CD14-positive monocyte (primary cell): ENCODE data around the gene SGCE. TPM values are rescaled to one million over a fixed set of nuclear protein-coding genes. Genes with fewer than 3 reads are reported as not detected.
A peak's percentile ranks its signal among the peaks of the same experiment; 100 is the strongest.

Source experiments
- DNase-seq, 3 donors: peaks; one replicate each; pipeline ENCODE4 v3.0.0-alpha.2; 2011 to 2022
- H2AFZ ChIP-seq: 2 replicates; pipeline ENCODE4 v1.6.0; 2012; ENCODE audit warnings: mild to moderate bottlenecking, low read depth, low read length, inconsistent platforms; ENCODE audit not compliant: insufficient read depth, poor library complexity, severe bottlenecking
- H3K27ac ChIP-seq, 2 donors: 1 replicate in 1 of 2; 2 replicates in 1 of 2; pipeline ENCODE4 v1.5.1; 2012 to 2013; ENCODE audit warnings: low read length in 2 of 2, control low read depth in 1 of 2, inconsistent platforms in 1 of 2, low read depth in 1 of 2, mild to moderate bottlenecking in 1 of 2
- H3K27me3 ChIP-seq, 2 donors: one replicate each; pipeline versions ENCODE4 v1.6.0 to v1.6.1; 2011 to 2013; ENCODE audit warnings: low read length in 2 of 2; ENCODE audit not compliant: control insufficient read depth in 2 of 2, insufficient read depth in 2 of 2
- H3K36me3 ChIP-seq, 2 donors: replicated peaks in 1 of 2; 1 replicate in 1 of 2; 2 replicates in 1 of 2; pipeline versions ENCODE4 v1.5.1 to v1.6.1; 2012 to 2013; ENCODE audit warnings: low read length in 2 of 2, control low read depth in 1 of 2, inconsistent platforms in 1 of 2, mild to moderate bottlenecking in 1 of 2; ENCODE audit not compliant: insufficient read depth in 2 of 2, control insufficient read depth in 1 of 2
- H3K4me1 ChIP-seq, 2 donors: 1 replicate in 1 of 2; 2 replicates in 1 of 2; pipeline versions ENCODE4 v1.5.1 to v1.6.1; 2012 to 2013; ENCODE audit warnings: low read length in 2 of 2, control low read depth in 1 of 2, inconsistent platforms in 1 of 2, mild to moderate bottlenecking in 1 of 2, moderate library complexity in 1 of 2; ENCODE audit not compliant: insufficient read depth in 2 of 2, control insufficient read depth in 1 of 2
- H3K4me2 ChIP-seq: replicated peaks from 2 replicates; pipeline ENCODE3; 2012; ENCODE audit warnings: low read length, moderate library complexity, mild to moderate bottlenecking; ENCODE audit not compliant: poor library complexity, severe bottlenecking; ENCODE audit errors: extremely low read depth
- H3K4me3 ChIP-seq, 3 experiments: fragments of 200-600 bp in 1 of 3; sonication (generic) in 1 of 3; replicated peaks in 1 of 3; 1 replicate in 2 of 3; 2 replicates in 1 of 3; pipeline ENCODE4 v1.5.1; 2011 to 2013; ENCODE audit warnings: low read length in 3 of 3, mild to moderate bottlenecking in 3 of 3, control low read depth in 2 of 3, low read depth in 2 of 3, inconsistent platforms in 1 of 3, moderate library complexity in 1 of 3
- H3K79me2 ChIP-seq: 2 replicates; pipeline ENCODE4 v1.6.0; 2012; ENCODE audit warnings: mild to moderate bottlenecking, control low read depth, inconsistent platforms, low read length, moderate library complexity; ENCODE audit not compliant: insufficient read depth
- H3K9ac ChIP-seq: 2 replicates; pipeline ENCODE4 v1.6.0; 2017; ENCODE audit warnings: low read length, mild to moderate bottlenecking; ENCODE audit not compliant: insufficient read depth, poor library complexity, severe bottlenecking
- H3K9me3 ChIP-seq, 2 donors: replicated peaks in 1 of 2; 1 replicate in 1 of 2; 2 replicates in 1 of 2; pipeline versions ENCODE4 v1.5.1 to v1.6.1; 2012 to 2013; ENCODE audit warnings: low read length in 2 of 2, control low read depth in 1 of 2; ENCODE audit not compliant: control insufficient read depth in 1 of 2, insufficient read depth in 1 of 2
- H4K20me1 ChIP-seq: 2 replicates; pipeline ENCODE4 v1.6.0; 2012; ENCODE audit warnings: mild to moderate bottlenecking, low read length, control low read depth, moderate library complexity; ENCODE audit not compliant: insufficient read depth
- H3K27ac Mint-ChIP-seq, 7 donors: one replicate each; pipeline ENCODE4 v1.8.0; 2020; ENCODE audit warnings: mild to moderate bottlenecking in 7 of 7, mixed read lengths in 7 of 7, moderate library complexity in 6 of 7, inconsistent platforms in 2 of 7
- H3K27me3 Mint-ChIP-seq, 3 donors: one replicate each; pipeline ENCODE4 v1.8.0; 2021 to 2022; ENCODE audit warnings: low read depth in 3 of 3, mild to moderate bottlenecking in 3 of 3, mixed read lengths in 3 of 3, moderate library complexity in 3 of 3, inconsistent platforms in 1 of 3
- H3K36me3 Mint-ChIP-seq, 2 donors: one replicate each; pipeline ENCODE4 v1.8.0; 2020; ENCODE audit warnings: mixed read lengths in 2 of 2, inconsistent platforms in 1 of 2, mild to moderate bottlenecking in 1 of 2
- H3K4me1 Mint-ChIP-seq: one replicate; pipeline ENCODE4 v1.8.0; 2020; ENCODE audit warnings: mild to moderate bottlenecking, mixed read lengths
- H3K4me3 Mint-ChIP-seq, 2 donors: one replicate each; pipeline ENCODE4 v1.8.0; 2020; ENCODE audit warnings: mild to moderate bottlenecking in 2 of 2, mixed read lengths in 2 of 2, moderate library complexity in 1 of 2
- H3K9me3 Mint-ChIP-seq, 7 donors: one replicate each; pipeline ENCODE4 v1.8.0; 2020 to 2022; ENCODE audit warnings: mixed read lengths in 7 of 7, mild to moderate bottlenecking in 6 of 7, moderate library complexity in 6 of 7, inconsistent platforms in 2 of 7
- WGBS: methylation state at CpG from one replicate; pipeline ENCODE4 v1.1.5; 2013; ENCODE audit warnings: missing lambda C conversion rate; ENCODE audit not compliant: insufficient coverage; 5-methylcytosine and 5-hydroxymethylcytosine counted together
- intact Hi-C, 2 donors: fragments of 100-400 bp; cut with micrococcal nuclease; formaldehyde crosslinking; loops; one replicate each; pipeline versions ENCODE4 v1.15.0 to v1.15.1; 2023
- polyA plus RNA-seq, 3 donors: library from polyadenylated mRNA; depleted of rRNA in 1 of 3; unstranded in 2 of 3; stranded (reverse) in 1 of 3; fragments of 300-500 nt in 2 of 3; fragments of >200 nt in 1 of 3; fragmentation: Illumina TruSeq in 2 of 3; gene quantifications; 1 replicate in 2 of 3; 2 replicates in 1 of 3; pipeline ENCODE4 v1.2.3, GENCODE V29; 2012 to 2021
- TF ChIP-seq, protein P1 (sequence below): fragments of 200-600 bp; IDR thresholded peaks from one replicate; pipeline ENCODE4 v1.8.0; 2022; ENCODE audit warnings: antibody characterized with exemption, mild to moderate bottlenecking

The SGCE gene
- polyA plus RNA-seq, 3 donors, result not detected

DNA sequence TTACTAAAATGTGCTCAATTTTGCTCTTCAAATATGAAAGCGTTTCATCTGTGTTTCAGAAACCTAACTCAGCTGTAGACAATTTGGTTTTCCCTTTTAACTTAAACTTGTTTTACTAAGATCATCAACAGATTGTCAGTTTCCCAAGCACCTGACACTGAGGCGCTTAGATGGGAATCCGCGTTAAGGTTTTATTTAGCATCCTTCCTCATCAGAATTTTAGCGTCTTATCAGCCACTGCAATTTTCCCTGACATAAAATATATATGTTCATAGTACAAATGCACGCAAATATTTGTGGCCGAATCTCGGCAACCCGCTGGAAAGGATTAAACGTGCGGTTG lies 1.2 kb downstream of the SGCE start:
- WGBS, result 5% methylated on average over 4 of the region's 11 CpGs
- intact Hi-C loops, result no loop called here
- H3K4me3 Mint-ChIP-seq, result peak overlapping the region in 1 of 2 donors; percentile 89
- Histone ChIP-seq H3K36me3 (no peaks in the 10 kb centered on the region), H3K9me3 (peaks cover 16 to 30% of the 10 kb centered on the region in 2 donors), H3K4me3 (peak overlapping the region in 1 of 3 experiments; percentile 43), H3K4me1 (peaks cover 28 to 33% of the 10 kb centered on the region in 2 donors), H4K20me1 (no peaks in the 10 kb centered on the region), H3K79me2 (no peaks in the 10 kb centered on the region), H3K9ac (no peak overlapping the region), H3K27me3 (peaks cover 45 to 58% of the 10 kb centered on the region in 2 donors), H2AFZ (no peak overlapping the region), H3K27ac (no peak overlapping the region), H3K4me2 (peak overlapping the region; percentile 51)
- no peak for DNase-seq
- H3K9me3 Mint-ChIP-seq, result peaks cover 3 to 25% (median 13%) of the 10 kb centered on the region in 7 donors
- H3K27ac Mint-ChIP-seq, result no peak overlapping the region
- peaks cover 0 to 4% of the 10 kb centered on the region in 2 donors for H3K36me3 Mint-ChIP-seq
- TF ChIP-seq, protein P1, sequence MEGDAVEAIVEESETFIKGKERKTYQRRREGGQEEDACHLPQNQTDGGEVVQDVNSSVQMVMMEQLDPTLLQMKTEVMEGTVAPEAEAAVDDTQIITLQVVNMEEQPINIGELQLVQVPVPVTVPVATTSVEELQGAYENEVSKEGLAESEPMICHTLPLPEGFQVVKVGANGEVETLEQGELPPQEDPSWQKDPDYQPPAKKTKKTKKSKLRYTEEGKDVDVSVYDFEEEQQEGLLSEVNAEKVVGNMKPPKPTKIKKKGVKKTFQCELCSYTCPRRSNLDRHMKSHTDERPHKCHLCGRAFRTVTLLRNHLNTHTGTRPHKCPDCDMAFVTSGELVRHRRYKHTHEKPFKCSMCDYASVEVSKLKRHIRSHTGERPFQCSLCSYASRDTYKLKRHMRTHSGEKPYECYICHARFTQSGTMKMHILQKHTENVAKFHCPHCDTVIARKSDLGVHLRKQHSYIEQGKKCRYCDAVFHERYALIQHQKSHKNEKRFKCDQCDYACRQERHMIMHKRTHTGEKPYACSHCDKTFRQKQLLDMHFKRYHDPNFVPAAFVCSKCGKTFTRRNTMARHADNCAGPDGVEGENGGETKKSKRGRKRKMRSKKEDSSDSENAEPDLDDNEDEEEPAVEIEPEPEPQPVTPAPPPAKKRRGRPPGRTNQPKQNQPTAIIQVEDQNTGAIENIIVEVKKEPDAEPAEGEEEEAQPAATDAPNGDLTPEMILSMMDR, result no peak
- peaks cover 26% of the 10 kb centered on the region for H3K4me1 Mint-ChIP-seq
- peaks cover 50 to 60% (median 51%) of the 10 kb centered on the region in 3 donors for H3K27me3 Mint-ChIP-seq

DNA sequence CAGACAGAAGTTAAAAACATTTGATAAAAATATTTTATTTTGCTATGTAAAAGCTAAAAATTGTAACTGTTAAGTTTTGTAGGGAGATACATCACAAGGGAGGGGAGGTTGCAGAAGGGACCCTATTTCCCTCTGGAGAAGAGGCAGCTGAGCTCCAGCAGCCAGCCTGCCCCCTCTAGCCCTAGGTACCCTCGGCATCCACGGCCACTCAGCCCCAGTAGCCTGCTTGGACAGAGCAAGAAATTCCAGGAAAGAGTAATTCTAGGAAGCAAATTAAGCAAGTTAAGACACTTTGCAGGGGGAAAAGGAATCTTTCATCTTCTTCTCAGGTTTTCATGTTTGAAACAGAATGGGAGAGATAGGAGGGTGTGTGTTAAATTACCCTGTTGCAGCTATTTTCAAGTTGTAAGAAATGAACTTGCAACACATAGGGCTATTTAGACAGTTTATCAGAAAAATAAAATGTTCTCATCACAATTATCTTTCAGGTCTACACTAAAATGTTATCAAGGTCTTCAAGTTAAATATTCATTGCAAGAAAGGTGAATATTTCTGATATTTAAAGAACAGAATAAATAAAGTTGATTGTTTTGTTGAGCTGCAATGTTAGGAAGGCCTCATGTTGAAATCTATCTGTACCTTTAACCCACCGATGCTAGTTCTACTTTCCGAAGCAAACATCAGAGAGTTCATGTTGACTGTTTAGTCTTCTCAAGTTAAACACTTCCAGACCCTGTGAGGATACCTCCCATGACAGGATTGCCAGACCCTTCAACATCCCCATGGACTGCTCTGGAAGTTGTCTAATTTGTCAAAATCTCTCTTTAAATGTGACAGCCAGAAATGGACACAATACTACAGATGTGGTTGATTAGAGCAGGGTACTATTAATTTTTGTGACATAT lies 5.5 kb downstream of the SGCE start:
- intact Hi-C loops, result no loop called here
- Mint-ChIP-seq H3K27me3 (peaks cover 39 to 41% (median 41%) of the 10 kb centered on the region in 3 donors), H3K27ac (no peak overlapping the region), H3K9me3 (peaks cover 0 to 5% (median 0%) of the 10 kb centered on the region in 7 donors), H3K4me3 (peak overlapping the region in 1 of 2 donors; percentile 13), H3K4me1 (peaks cover 7% of the 10 kb centered on the region), H3K36me3 (no peaks in the 10 kb centered on the region)
- H3K79me2 ChIP-seq, result no peaks in the 10 kb centered on the region
- H3K36me3 ChIP-seq, result no peaks in the 10 kb centered on the region
- peaks cover 41 to 43% of the 10 kb centered on the region in 2 donors for H3K27me3 ChIP-seq
- peaks cover 8% of the 10 kb centered on the region in 2 donors for H3K4me1 ChIP-seq
- no peak for DNase-seq
- no peak overlapping the region for H3K9ac ChIP-seq
- no peak overlapping the region for H3K27ac ChIP-seq
- no peaks in the 10 kb centered on the region for H4K20me1 ChIP-seq
- H3K9me3 ChIP-seq, result peaks cover 0 to 12% of the 10 kb centered on the region in 2 donors
- TF ChIP-seq, protein P1, result no peak
- H3K4me2 ChIP-seq, result no peak overlapping the region
- H3K4me3 ChIP-seq, result no peak overlapping the region
- H2AFZ ChIP-seq, result no peak overlapping the region
- 60% methylated on average over 1 of the region's 4 CpGs for whole genome bisulfite sequencing
